ENCODE data around the gene PRR19.

Gene PRR19

GRCh38 chr19:42277821-42278451, 24.0 kb upstream of the PRR19 start:
- DNase-seq (ENCODE audit: low read depth), result peak; percentile 52
- H3K4me3 ChIP-seq (replicated peaks; ENCODE audit: low read depth, low read length), result no peak overlapping the region

GRCh38 chr19:42278452-42279154, 23.3 kb upstream of the PRR19 start:
- no peak for TF ChIP-seq CTCF (IDR thresholded peaks at IDR 0.05; ENCODE audit: low read length, missing control alignments)
- no peak for DNase-seq (ENCODE audit: low read depth)
- H3K4me3 ChIP-seq (replicated peaks; ENCODE audit: low read depth, low read length), result no peak overlapping the region

More at GRCh38 chr19:42277821-42278451, 24.0 kb upstream of the PRR19 start:
- no peak for TF ChIP-seq CTCF (IDR thresholded peaks at IDR 0.05; ENCODE audit: low read length, missing control alignments)

GRCh38 chr19:42279155-42279901, 22.6 kb upstream of the PRR19 start:
- peak overlapping the region; percentile 69 for H3K4me3 ChIP-seq (replicated peaks; ENCODE audit: low read depth, low read length)
- no peak for DNase-seq (ENCODE audit: low read depth)
- TF ChIP-seq CTCF (IDR thresholded peaks at IDR 0.05; ENCODE audit: low read length, missing control alignments), result no peak

GRCh38 chr19:42279902-42280814, 21.8 kb upstream of the PRR19 start:
- DNase-seq (ENCODE audit: low read depth), result peak; percentile 93
- H3K4me3 ChIP-seq (replicated peaks; ENCODE audit: low read depth, low read length), result peak overlapping the region; percentile 69
- TF ChIP-seq CTCF (IDR thresholded peaks at IDR 0.05; ENCODE audit: low read length, missing control alignments), result peak; percentile 61

GRCh38 chr19:42280815-42281145, 21.2 kb upstream of the PRR19 start:
- H3K4me3 ChIP-seq (replicated peaks; ENCODE audit: low read depth, low read length), result peak overlapping the region; percentile 69
- no peak for DNase-seq (ENCODE audit: low read depth)
- no peak for TF ChIP-seq CTCF (IDR thresholded peaks at IDR 0.05; ENCODE audit: low read length, missing control alignments)

- peak; percentile 61 for DNase-seq (ENCODE audit: low read depth)
- no peak for TF ChIP-seq CTCF (IDR thresholded peaks at IDR 0.05; ENCODE audit: low read length, missing control alignments)
- peak overlapping the region; percentile 69 for H3K4me3 ChIP-seq (replicated peaks; ENCODE audit: low read depth, low read length)
Measured at GRCh38 chr19:42281146-42281826, 20.6 kb upstream of the PRR19 start.
